HG03097 (cell line): ENCODE data around the gene EXD3.

ENCODE experiments used
- ATAC-seq: cut with Tn5 transposase; IDR thresholded peaks from one replicate; pipeline ENCODE4 v1.9.1; 2021; ENCODE audit not compliant: unreplicated experiment, low FRiP score

EXD3 gene

GRCh38 chr9:137367506-137368430, 55.2 kb downstream of the EXD3 start:
- no peak for ATAC-seq

GRCh38 chr9:137366891-137367381, 56.0 kb downstream of the EXD3 start:
- ATAC-seq, result no peak

GRCh38 chr9:137366445-137366810, 56.5 kb downstream of the EXD3 start:
- no peak for ATAC-seq

- no peak for ATAC-seq
Observed at GRCh38 chr9:137365552-137366444, 57.2 kb downstream of the EXD3 start.

- no peak for ATAC-seq
Observed at GRCh38 chr9:137365056-137365455, 57.9 kb downstream of the EXD3 start.

- ATAC-seq, result no peak
Observed at GRCh38 chr9:137359850-137360249, 63.1 kb downstream of the EXD3 start.

GRCh38 chr9:137358126-137358525, 64.8 kb downstream of the EXD3 start:
- no peak for ATAC-seq

- no peak for ATAC-seq
Observed at GRCh38 chr9:137357166-137357565, 65.8 kb downstream of the EXD3 start.

GRCh38 chr9:137355761-137356365, 67.1 kb downstream of the EXD3 start:
- ATAC-seq, result no peak

- ATAC-seq, result no peak
Observed at GRCh38 chr9:137354845-137355760, 67.9 kb downstream of the EXD3 start.

- ATAC-seq, result no peak
Observed at GRCh38 chr9:137354153-137354844, 68.7 kb downstream of the EXD3 start.

GRCh38 chr9:137353223-137354152, 69.5 kb downstream of the EXD3 start:
- ATAC-seq, result no peak

GRCh38 chr9:137352511-137353222, 70.3 kb downstream of the EXD3 start:
- no peak for ATAC-seq

GRCh38 chr9:137351781-137352501, 71.0 kb downstream of the EXD3 start:
- no peak for ATAC-seq

- no peak for ATAC-seq
Observed at GRCh38 chr9:137350696-137351584, 72.0 kb downstream of the EXD3 start.

- ATAC-seq, result no peak
Observed at GRCh38 chr9:137349471-137350033, 73.4 kb downstream of the EXD3 start.
